Loucy (cell line): ENCODE measurements around the gene GIPC3.

Experiments
- EZH2phosphoT487 ChIP-seq: fragments of 200-600 bp; IDR thresholded peaks from 2 replicates; pipeline ENCODE4 v1.6.1; 2018; ENCODE audit warnings: antibody characterized with exemption, mild to moderate bottlenecking, moderate library complexity, borderline replicate concordance
- TF ChIP-seq, protein P1 (sequence below): fragments of 200-600 bp; sonication (generic); conservative IDR thresholded peaks from 2 replicates; pipeline ENCODE4 v1.5.1; 2014; ENCODE audit warnings: mild to moderate bottlenecking, antibody characterized with exemption, low read length

DNA sequence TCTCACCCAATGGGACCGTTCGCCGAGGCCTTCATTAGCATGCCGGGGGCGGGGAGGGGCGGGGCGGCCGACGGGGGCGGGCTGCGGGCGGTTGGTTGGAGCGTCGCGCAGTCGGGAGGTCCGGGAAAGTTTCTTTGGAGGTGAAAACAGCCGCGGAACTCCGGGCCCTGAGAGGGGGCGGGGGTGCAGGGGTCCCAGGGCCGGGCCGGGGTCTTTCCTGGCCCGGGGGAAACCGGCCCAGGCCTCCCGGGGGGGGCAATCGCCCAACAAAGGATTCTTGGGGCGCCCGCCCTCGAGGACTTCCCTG, 12.5 kb upstream of the GIPC3 start, which contains the start of gene HMG20B:
- TF ChIP-seq, protein P1, sequence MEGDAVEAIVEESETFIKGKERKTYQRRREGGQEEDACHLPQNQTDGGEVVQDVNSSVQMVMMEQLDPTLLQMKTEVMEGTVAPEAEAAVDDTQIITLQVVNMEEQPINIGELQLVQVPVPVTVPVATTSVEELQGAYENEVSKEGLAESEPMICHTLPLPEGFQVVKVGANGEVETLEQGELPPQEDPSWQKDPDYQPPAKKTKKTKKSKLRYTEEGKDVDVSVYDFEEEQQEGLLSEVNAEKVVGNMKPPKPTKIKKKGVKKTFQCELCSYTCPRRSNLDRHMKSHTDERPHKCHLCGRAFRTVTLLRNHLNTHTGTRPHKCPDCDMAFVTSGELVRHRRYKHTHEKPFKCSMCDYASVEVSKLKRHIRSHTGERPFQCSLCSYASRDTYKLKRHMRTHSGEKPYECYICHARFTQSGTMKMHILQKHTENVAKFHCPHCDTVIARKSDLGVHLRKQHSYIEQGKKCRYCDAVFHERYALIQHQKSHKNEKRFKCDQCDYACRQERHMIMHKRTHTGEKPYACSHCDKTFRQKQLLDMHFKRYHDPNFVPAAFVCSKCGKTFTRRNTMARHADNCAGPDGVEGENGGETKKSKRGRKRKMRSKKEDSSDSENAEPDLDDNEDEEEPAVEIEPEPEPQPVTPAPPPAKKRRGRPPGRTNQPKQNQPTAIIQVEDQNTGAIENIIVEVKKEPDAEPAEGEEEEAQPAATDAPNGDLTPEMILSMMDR = no peak
- TF ChIP-seq EZH2phosphoT487 = no peak
